Stimulated activated CD4-positive, alpha-beta T cell treated with anti-CD3 and anti-CD28 coated beads, Interleukin-12 subunit alpha, Interleukin-12 subunit beta, amount 100 ng/mL, for 48 hours (primary cell): ENCODE data around the gene GIT2.
A peak's percentile ranks its signal among the peaks of the same experiment; 100 is the strongest.
"Not testable (repeated sequence)": the region's sequence is repeated elsewhere in the genome, so short reads cannot be mapped to it uniquely, and the experiment has no call there.

ENCODE experiments used
- DNase-seq, 3 donors: peaks; one replicate each; pipeline ENCODE4 v3.0.0-alpha.2; 2020; ENCODE audit warnings: low read depth in 2 of 3, low spot score in 1 of 3

Gene GIT2

DNA sequence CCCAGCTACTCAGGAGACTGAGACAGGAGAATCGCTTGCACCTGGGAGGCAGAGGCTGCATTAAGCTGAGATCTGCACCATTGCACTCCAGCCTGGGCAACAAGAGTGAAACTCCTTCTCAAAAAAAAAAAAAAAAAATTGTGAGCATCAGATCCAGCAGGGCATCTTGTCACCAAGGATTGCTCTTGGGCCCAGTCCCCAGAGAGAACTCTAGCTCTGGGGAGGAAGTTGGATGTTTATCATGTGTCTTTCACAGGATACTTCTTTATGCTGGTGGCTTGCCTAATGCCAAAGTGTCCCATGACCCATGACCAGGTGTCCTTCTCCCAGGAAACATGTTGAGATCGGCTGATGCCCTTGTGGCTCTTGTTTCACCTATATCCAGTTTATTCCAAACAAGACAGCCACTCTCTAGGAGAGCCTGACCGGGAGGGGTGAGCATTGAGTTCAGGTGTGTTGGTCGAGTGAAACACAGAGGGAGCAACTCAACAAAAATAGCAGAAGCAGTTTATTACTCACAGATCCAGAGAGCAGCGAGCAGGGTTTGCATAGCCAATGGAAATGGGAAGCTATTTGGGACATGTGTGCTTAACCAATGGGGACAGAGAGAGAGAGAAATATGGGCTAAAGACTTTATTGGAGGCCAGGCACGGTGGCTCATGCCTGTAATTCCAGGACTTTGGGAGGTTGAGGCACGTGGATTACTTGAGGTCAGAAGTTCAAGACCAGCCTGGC is 102.7 kb downstream of the GIT2 start:
- DNase-seq, result no peak

GRCh38 chr12:109892748-109893147 is 103.4 kb downstream of the GIT2 start:
- no peak for DNase-seq

DNA sequence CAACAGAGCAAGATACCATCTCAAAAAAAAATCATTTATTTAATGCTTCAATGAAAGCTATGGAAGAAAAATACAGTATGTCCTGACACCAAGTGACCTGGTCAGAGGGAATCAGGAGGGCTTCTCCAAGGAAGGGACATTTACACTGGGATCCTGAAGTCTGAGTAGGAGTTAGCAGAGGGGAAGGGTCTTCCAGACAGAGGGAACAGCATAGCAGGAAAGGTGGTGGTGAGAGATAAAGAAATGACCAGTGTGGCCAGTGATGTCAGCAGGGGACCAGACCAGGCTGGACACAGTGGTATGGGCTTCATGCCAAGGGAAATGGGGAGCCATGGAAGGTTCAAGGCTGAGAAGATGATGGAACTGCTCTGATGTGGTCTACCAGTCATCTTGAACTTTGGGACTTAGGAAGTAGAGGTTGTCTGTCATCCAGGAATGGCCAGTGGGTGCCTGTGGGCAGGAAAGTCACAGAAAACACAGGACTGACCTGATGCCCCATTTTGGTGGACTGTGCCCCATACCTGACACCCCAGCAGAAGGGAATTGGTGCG is 103.9 kb downstream of the GIT2 start:
- no peak for DNase-seq

DNA sequence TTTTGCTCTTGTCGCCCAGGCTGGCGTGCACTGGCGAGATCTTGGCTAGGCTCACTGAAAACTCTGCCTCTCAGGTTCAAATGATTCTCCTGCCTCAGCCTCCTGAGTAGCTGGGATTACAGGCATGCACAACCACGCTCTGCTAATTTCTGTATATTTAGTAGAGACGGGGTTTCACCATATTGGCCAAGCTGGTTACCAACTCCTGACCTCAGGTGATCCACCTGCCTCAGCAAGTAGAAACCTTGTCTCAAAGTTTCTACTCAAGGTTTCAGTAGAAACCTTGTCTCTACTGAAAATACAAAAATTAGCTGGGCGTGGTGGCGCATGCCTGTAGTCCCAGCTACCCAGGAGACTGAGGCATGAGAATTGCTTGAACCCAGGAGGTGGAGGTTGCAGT is 104.4 kb downstream of the GIT2 start:
- not testable (repeated sequence) for DNase-seq

DNA sequence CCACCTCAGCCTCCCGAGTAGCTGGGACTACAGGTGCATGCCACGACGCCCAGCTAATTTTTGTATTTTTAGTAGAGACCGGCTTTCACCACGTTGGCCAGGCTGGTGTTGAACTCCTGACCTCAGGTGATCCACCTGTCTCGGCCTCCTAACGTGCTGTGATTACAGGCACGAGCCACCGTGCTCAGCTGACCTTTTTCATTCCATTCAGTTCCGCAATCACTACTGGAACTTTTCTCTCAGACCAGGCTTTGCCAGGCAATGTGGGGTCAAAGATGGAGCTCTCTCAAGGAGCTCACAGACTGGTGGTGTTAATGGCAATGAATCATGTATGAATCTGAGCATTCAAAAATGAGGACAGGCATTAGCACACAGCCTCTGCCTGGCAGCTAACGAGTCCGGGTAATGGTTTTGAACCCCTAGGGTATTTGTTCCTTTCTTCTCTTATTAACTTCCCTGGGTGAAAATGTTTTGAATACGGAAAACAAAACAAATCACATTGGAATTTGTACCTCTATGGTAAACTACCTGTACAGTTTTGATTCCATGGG is 105.5 kb downstream of the GIT2 start:
- no peak for DNase-seq

GRCh38 chr12:109888179-109889020 is 107.8 kb downstream of the GIT2 start:
- no peak for DNase-seq

GRCh38 chr12:109885616-109886015 is 110.6 kb downstream of the GIT2 start:
- DNase-seq, result no peak

DNA sequence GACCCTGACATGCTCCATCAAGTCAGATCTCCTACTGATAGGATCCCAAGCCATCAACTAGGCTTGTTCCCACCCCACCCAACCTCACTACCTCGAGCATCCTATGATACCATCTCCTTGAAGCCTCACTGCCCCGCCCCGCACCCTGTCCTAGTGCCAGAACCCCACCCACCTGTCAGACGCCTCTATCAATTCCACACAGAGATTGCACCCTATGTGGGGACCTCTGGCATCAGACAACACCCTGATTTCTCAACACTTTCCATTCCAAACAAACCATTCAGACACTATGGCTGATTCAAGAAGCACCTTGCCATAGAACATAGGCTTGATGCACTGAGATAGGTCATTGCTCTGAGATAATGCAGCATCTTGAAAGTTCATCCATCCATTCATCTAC is 112.7 kb downstream of the GIT2 start:
- DNase-seq, result no peak

GRCh38 chr12:109881752-109882151 is 114.4 kb downstream of the GIT2 start:
- no peak for DNase-seq

GRCh38 chr12:109880938-109881337 is 115.2 kb downstream of the GIT2 start:
- no peak for DNase-seq

GRCh38 chr12:109880043-109880931 is 115.9 kb downstream of the GIT2 start, which contains the start of gene GLTP:
Gene GLTP (minus strand): TSS chr12:109880541. CDS start chr12:109880374, 167 bp downstream.
- peak; percentile 73 to 88 (median 75) for DNase-seq
